SK-N-SH (cell line): ENCODE measurements around the gene CFI.

Experiments
- EP300 ChIP-seq, 2 experiments: IDR thresholded peaks; 2 replicates each; pipeline versions ENCODE4 v1.4.0 to v1.6.1; 2012; ENCODE audit warnings: borderline replicate concordance in 1 of 2, low read depth in 1 of 2, low read length in 1 of 2
- JUND ChIP-seq: IDR thresholded peaks from 2 replicates; pipeline ENCODE4 v1.4.0; 2012
- MEF2A ChIP-seq: IDR thresholded peaks from 2 replicates; pipeline ENCODE4 v1.4.0; 2012; ENCODE audit warnings: low read depth, borderline replicate concordance
- NRF1 ChIP-seq: IDR thresholded peaks from 2 replicates; pipeline ENCODE4 v1.6.1; 2012; ENCODE audit warnings: low read depth, mild to moderate bottlenecking, low read length
- POLR2AphosphoS5 ChIP-seq: IDR thresholded peaks from 2 replicates; pipeline ENCODE4 v1.6.1; 2012; ENCODE audit warnings: low read depth, low read length
- RAD21 ChIP-seq: IDR thresholded peaks from 2 replicates; pipeline ENCODE4 v1.6.1; 2012; ENCODE audit warnings: mild to moderate bottlenecking, low read length
- TEAD4 ChIP-seq: IDR thresholded peaks from 2 replicates; pipeline ENCODE4 v1.4.0; 2012; ENCODE audit warnings: mild to moderate bottlenecking, borderline replicate concordance; ENCODE audit not compliant: insufficient read depth
- YY1 ChIP-seq: IDR thresholded peaks from 2 replicates; pipeline ENCODE4 v1.4.0; 2012; ENCODE audit warnings: low read depth, mild to moderate bottlenecking
- TF ChIP-seq, protein P1 (sequence below): IDR thresholded peaks from 2 replicates; pipeline ENCODE4 v1.6.1; 2012; ENCODE audit warnings: mild to moderate bottlenecking, low read depth, low read length, moderate library complexity
- TF ChIP-seq, protein P2 (sequence below): fragments of 200-600 bp; sonication (generic); IDR thresholded peaks from 2 replicates; pipeline ENCODE4 v1.6.1; 2017; ENCODE audit warnings: antibody characterized with exemption, mild to moderate bottlenecking, moderate library complexity
- TF ChIP-seq, protein P3 (sequence below): IDR thresholded peaks from 2 replicates; pipeline ENCODE4 v1.4.0; 2012; ENCODE audit warnings: low read depth, borderline replicate concordance
- TF ChIP-seq, protein P4 (sequence below): IDR thresholded peaks from 2 replicates; pipeline ENCODE4 v1.4.0; 2012; ENCODE audit warnings: low read depth

DNA sequence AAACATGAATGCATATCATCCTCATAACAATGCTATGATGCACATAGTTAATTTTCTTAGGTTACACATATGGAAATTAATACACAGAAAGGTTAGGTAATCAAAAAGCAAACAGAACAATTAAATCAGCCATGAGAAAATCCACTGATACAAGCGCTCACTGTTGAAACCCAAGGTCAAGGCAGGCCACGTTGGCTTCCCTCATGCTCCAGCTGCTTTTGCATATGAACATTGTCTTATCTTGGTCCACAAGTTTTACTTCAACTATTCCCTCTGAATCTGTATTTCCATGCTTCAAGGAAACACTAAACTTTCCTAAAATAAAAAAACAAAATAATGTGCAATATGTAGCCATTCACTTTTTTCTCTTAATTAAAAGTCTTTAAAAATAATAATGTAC is 37.4 kb downstream of the CFI start:
- TF ChIP-seq, protein P1, sequence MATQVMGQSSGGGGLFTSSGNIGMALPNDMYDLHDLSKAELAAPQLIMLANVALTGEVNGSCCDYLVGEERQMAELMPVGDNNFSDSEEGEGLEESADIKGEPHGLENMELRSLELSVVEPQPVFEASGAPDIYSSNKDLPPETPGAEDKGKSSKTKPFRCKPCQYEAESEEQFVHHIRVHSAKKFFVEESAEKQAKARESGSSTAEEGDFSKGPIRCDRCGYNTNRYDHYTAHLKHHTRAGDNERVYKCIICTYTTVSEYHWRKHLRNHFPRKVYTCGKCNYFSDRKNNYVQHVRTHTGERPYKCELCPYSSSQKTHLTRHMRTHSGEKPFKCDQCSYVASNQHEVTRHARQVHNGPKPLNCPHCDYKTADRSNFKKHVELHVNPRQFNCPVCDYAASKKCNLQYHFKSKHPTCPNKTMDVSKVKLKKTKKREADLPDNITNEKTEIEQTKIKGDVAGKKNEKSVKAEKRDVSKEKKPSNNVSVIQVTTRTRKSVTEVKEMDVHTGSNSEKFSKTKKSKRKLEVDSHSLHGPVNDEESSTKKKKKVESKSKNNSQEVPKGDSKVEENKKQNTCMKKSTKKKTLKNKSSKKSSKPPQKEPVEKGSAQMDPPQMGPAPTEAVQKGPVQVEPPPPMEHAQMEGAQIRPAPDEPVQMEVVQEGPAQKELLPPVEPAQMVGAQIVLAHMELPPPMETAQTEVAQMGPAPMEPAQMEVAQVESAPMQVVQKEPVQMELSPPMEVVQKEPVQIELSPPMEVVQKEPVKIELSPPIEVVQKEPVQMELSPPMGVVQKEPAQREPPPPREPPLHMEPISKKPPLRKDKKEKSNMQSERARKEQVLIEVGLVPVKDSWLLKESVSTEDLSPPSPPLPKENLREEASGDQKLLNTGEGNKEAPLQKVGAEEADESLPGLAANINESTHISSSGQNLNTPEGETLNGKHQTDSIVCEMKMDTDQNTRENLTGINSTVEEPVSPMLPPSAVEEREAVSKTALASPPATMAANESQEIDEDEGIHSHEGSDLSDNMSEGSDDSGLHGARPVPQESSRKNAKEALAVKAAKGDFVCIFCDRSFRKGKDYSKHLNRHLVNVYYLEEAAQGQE, result no peak
- TF ChIP-seq YY1 (no peak), TEAD4 (no peak), JUND (no peak), RAD21 (no peak), POLR2AphosphoS5 (no peak), NRF1 (no peak), EP300 (IDR thresholded peaks at IDR 0.05; ENCODE audit: borderline replicate concordance in 1 of 2, low read depth in 1 of 2, low read length in 1 of 2) (no peak), MEF2A (no peak)
- TF ChIP-seq, protein P2, sequence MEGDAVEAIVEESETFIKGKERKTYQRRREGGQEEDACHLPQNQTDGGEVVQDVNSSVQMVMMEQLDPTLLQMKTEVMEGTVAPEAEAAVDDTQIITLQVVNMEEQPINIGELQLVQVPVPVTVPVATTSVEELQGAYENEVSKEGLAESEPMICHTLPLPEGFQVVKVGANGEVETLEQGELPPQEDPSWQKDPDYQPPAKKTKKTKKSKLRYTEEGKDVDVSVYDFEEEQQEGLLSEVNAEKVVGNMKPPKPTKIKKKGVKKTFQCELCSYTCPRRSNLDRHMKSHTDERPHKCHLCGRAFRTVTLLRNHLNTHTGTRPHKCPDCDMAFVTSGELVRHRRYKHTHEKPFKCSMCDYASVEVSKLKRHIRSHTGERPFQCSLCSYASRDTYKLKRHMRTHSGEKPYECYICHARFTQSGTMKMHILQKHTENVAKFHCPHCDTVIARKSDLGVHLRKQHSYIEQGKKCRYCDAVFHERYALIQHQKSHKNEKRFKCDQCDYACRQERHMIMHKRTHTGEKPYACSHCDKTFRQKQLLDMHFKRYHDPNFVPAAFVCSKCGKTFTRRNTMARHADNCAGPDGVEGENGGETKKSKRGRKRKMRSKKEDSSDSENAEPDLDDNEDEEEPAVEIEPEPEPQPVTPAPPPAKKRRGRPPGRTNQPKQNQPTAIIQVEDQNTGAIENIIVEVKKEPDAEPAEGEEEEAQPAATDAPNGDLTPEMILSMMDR, result no peak
- TF ChIP-seq, protein P3, sequence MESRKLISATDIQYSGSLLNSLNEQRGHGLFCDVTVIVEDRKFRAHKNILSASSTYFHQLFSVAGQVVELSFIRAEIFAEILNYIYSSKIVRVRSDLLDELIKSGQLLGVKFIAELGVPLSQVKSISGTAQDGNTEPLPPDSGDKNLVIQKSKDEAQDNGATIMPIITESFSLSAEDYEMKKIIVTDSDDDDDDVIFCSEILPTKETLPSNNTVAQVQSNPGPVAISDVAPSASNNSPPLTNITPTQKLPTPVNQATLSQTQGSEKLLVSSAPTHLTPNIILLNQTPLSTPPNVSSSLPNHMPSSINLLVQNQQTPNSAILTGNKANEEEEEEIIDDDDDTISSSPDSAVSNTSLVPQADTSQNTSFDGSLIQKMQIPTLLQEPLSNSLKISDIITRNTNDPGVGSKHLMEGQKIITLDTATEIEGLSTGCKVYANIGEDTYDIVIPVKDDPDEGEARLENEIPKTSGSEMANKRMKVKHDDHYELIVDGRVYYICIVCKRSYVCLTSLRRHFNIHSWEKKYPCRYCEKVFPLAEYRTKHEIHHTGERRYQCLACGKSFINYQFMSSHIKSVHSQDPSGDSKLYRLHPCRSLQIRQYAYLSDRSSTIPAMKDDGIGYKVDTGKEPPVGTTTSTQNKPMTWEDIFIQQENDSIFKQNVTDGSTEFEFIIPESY, result no peak
- TF ChIP-seq, protein P4, sequence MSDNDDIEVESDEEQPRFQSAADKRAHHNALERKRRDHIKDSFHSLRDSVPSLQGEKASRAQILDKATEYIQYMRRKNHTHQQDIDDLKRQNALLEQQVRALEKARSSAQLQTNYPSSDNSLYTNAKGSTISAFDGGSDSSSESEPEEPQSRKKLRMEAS, result no peak
